H54 (cell line): Measurements from ENCODE around the gene PTH2R.
"Not testable (repeated sequence)": the region's sequence is repeated elsewhere in the genome, so short reads cannot be mapped to it uniquely, and the experiment has no call there.

Experiments used
- DNase-seq: peaks from one replicate; pipeline ENCODE4 v3.0.0; 2011; ENCODE audit warnings: low spot score, mixed read lengths; ENCODE audit not compliant: insufficient read length
- FAIRE-seq: peaks from 3 replicates; lab custom pipeline; 2011; peaks lifted over from hg19 to GRCh38; lab: Jason Lieb, UNC
- POLR2A ChIP-seq: IDR thresholded peaks from 2 replicates; pipeline ENCODE4 v1.6.1; 2011; ENCODE audit warnings: low read depth, mild to moderate bottlenecking, low read length

Gene PTH2R

GRCh38 chr2:208529796-208530195 lies 123.2 kb downstream of the PTH2R start:
- FAIRE-seq (no peak), DNase-seq (no peak)
- no peak for TF ChIP-seq POLR2A

GRCh38 chr2:208531361-208531760 lies 124.8 kb downstream of the PTH2R start:
- DNase-seq = no peak
- FAIRE-seq = no peak
- TF ChIP-seq POLR2A = no peak

GRCh38 chr2:208535578-208535977 lies 129.0 kb downstream of the PTH2R start:
- not testable (repeated sequence) for FAIRE-seq

GRCh38 chr2:208541461-208541988 lies 134.9 kb downstream of the PTH2R start:
- DNase-seq (no peak), FAIRE-seq (no peak)
- TF ChIP-seq POLR2A = no peak

More at GRCh38 chr2:208535578-208535977, 129.0 kb downstream of the PTH2R start:
- not testable (repeated sequence) for DNase-seq

DNA sequence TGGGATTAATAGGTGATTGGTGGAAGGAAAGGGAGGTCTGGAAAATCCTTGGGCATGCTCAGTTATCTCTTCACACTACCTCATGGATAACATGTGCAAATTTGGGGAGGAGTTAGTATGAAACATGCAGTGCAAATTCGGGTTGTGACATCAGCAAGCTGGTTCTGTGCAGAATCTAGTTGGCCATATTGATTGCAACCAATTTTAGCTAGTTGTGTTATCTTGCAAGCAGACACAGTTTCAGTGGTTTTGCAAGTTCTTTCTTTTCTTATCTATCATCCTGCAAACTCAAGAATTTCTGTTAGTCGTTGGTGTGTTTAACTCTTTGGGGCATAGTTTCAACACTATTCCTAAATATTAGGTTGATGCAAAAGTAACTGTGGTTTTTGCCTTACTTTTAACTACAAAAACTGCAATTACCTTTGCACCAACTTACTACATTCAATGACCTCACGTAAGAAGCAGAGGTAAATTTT lies 135.4 kb downstream of the PTH2R start:
- FAIRE-seq = no peak
- TF ChIP-seq POLR2A = no peak
- DNase-seq = no peak

DNA sequence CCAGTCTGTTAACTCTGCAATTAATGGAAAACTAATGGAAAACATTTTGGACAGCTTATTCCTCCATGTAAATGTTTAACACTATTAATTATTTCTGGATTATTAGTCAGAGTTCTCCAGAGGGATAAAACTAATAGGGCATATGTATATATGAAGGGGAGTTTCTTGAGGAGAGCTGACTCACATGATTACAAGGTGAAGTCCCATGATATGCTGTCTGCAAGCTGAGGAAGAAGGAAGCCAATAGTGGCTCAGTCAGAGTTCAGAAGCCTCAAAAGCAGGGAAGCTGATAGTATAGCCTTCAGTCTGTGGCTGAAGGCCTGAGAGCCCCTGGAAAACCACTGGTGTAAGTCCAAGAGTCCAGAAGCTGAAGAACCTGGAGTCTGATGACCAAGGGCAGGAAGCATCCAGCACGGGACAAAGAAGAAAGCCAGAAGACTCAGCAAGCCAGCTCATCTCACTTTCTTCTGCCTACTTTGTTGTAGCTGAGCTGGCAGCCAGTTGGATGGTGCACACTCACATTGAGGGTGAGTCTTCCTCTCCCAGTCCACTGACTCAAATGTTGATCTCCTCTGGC lies 136.0 kb downstream of the PTH2R start:
- DNase-seq (no peak), FAIRE-seq (no peak)
- no peak for TF ChIP-seq POLR2A
